ENCODE measurements around the gene ITPKC. TPM values are rescaled to one million over a fixed set of nuclear protein-coding genes. Genes with fewer than 3 reads are reported as not detected.

ITPKC gene
- total RNA-seq, 4 donors from 2014 or later: 58.5 to 127 (median 95.7) TPM

GRCh38 chr19:40714441-40715299, 2.2 kb upstream of the ITPKC start:
- H3K36me3 ChIP-seq: peaks cover 0 to 34% (median 5%) of the 10 kb centered on the region in 3 donors
- H3K4me1 ChIP-seq: peaks cover 14 to 53% (median 27%) of the 10 kb centered on the region in 3 donors
- WGBS, 2 donors: 2 to 3% methylated on average over 20 to 25 of the region's 31 CpGs

DNA sequence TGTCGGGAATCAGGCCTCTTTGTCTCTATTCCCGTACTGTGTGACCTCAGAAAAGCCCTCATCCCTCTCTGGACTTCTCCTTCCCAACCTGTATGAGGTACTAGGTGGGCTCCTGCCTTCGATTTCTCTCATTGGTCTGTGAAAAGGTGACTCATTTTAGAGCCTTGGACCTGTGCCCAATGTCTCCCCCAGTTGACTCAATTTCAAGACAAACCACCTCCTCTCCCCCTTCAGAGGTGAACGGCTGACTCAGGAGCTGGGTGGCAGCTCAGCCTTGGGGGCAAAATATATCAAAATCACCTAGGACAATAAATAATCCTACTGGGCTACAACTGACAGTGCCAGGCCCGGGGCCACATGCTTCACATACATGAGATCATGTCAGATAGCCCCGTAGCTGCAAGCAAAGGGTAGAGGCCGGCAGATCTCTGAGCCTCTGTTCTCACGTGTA, 856 bp upstream of the ITPKC start:
- DNase-seq: no peak

More at GRCh38 chr19:40714441-40715299, 2.2 kb upstream of the ITPKC start:
- H3K9me3 ChIP-seq: no peaks in the 10 kb centered on the region
- DNase-seq: peak; percentile 70
- H3K4me3 ChIP-seq: peak overlapping the region; percentile 39 to 93 (median 86)
- H3K27ac ChIP-seq: peak overlapping the region; percentile 98 to 100 (median 100)
- intact Hi-C loops (cut with DNase I): loop anchor here (5.0 kb wide), 1 partner anchor 107 kb away; no protein-coding TSS in a partner anchor
- no peak for TF ChIP-seq CTCF (IDR thresholded peaks at IDR 0.05)
- no peak for TF ChIP-seq POLR2A (IDR thresholded peaks at IDR 0.05)
- H3K27me3 ChIP-seq: no peaks in the 10 kb centered on the region

DNA sequence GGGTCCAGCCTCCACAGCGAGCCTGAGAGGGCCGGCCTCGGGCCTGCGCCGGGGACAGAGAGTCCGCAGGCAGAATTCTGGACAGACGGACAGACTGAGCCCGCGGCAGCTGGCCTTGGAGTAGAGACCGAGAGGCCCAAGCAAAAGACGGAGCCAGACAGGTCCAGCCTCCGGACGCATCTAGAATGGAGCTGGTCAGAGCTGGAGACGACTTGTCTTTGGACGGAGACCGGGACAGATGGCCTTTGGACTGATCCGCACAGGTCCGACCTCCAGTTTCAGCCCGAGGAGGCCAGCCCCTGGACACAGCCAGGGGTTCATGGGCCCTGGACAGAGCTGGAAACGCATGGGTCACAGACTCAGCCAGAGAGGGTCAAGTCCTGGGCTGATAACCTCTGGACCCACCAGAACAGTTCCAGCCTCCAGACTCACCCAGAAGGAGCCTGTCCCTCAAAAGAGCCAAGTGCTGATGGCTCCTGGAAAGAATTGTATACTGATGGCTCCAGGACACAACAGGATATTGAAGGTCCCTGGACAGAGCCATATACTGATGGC, 490 bp downstream of the ITPKC start:
- peak overlapping the region; percentile 81 to 94 (median 92) for H3K4me3 ChIP-seq
- H3K27ac ChIP-seq: peak overlapping the region; percentile 98 to 100 (median 100)
- H3K36me3 ChIP-seq: peaks cover 0 to 24% (median 0%) of the 10 kb centered on the region in 3 donors
- intact Hi-C loops (cut with DNase I): loop anchor here (5.0 kb wide), 1 partner anchor 110 kb away; no protein-coding TSS in a partner anchor
- WGBS, 2 donors: 0% methylated on average over 2 of the region's 20 CpGs; no CpG with 5 or more reads in 1 of the 2 donors
- TF ChIP-seq POLR2A (IDR thresholded peaks at IDR 0.05): no peak
- no peak for TF ChIP-seq CTCF (IDR thresholded peaks at IDR 0.05)
- no peaks in the 10 kb centered on the region for H3K9me3 ChIP-seq
- H3K27me3 ChIP-seq: no peaks in the 10 kb centered on the region
- H3K4me1 ChIP-seq: peaks cover 27 to 81% (median 46%) of the 10 kb centered on the region in 3 donors
- no peak for DNase-seq

More for the DNA sequence above, 856 bp upstream of the ITPKC start:
- H3K36me3 ChIP-seq: peaks cover 0 to 23% (median 5%) of the 10 kb centered on the region in 3 donors
- H3K27me3 ChIP-seq: no peaks in the 10 kb centered on the region
- TF ChIP-seq CTCF (IDR thresholded peaks at IDR 0.05) (no peak), POLR2A (IDR thresholded peaks at IDR 0.05) (no peak)
- peak overlapping the region; percentile 81 to 94 (median 92) for H3K4me3 ChIP-seq
- peaks cover 17 to 67% (median 36%) of the 10 kb centered on the region in 3 donors for H3K4me1 ChIP-seq
- H3K9me3 ChIP-seq: no peaks in the 10 kb centered on the region
- intact Hi-C loops (cut with DNase I): loop anchor here (5.0 kb wide), 1 partner anchor 109 kb away; no protein-coding TSS in a partner anchor
- 0% methylated on average over 7 to 8 of the region's 8 CpGs for WGBS, 2 donors
- H3K27ac ChIP-seq: peak overlapping the region; percentile 98 to 100 (median 100)

GRCh38 chr19:40717880-40718773, 1.2 kb downstream of the ITPKC start:
- 8 to 15% methylated on average over 18 of the region's 20 CpGs for WGBS, 2 donors
- intact Hi-C loops (cut with DNase I): loop anchor here (5.0 kb wide), 1 partner anchor 111 kb away; no protein-coding TSS in a partner anchor
- H3K4me1 ChIP-seq: peaks cover 27 to 88% (median 46%) of the 10 kb centered on the region in 3 donors
- H3K36me3 ChIP-seq: peaks cover 0 to 24% (median 0%) of the 10 kb centered on the region in 3 donors
- H3K27me3 ChIP-seq: no peaks in the 10 kb centered on the region
- peak overlapping the region; percentile 98 to 100 (median 100) for H3K27ac ChIP-seq
- no peaks in the 10 kb centered on the region for H3K9me3 ChIP-seq
- peak overlapping the region; percentile 81 to 94 (median 92) for H3K4me3 ChIP-seq
- DNase-seq: no peak
- peak in 1 of 6 experiments; percentile 3 for TF ChIP-seq CTCF (IDR thresholded peaks at IDR 0.05)
- peak in 1 of 4 donors; percentile 5 for TF ChIP-seq POLR2A (IDR thresholded peaks at IDR 0.05)
